Inflammatory macrophage (primary cell): ENCODE data around the gene LIG1.

Experiments
- DNase-seq, 2 donors: peaks; one replicate each; pipeline ENCODE4 v3.0.0-alpha.2; 2020 to 2022

The LIG1 gene

DNA sequence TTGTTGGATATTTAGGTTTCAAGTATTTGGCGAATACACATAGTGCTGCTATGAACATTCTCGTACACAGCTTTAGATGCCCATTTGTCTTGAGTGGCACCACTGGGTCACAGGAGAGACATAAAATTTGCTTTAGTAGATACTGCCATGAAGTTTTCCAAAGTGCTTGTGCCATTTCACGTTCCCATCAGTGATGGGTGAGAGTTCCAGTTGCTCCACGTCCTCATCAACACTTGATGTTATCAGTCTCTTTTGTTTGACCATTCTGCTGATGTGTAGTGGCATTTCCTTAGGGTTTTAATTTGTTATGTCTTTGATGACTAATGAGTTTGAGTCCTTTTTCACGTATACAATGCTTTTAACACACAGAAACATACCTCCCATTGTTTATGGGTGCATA, 11.4 kb upstream of the LIG1 start:
- DNase-seq, result no peak

DNA sequence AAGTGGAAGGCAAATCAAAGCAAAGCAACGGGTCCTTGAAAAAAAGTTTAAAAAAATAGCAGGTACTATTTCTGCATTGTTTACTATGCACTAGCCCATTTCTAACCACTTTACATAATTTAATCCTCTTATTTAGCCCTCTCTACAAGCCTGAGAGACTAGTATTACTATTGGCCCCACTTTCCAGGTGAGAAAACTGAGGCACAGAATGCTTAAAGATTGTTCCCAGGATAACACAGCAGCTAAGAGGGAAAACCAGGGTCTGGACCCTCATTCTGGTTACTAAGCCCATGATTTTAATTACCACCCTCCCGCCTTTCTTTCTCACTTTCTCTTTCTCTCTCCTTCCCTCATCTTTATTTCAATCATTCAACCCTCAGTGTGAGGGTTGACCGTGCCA, 6.1 kb upstream of the LIG1 start:
- no peak for DNase-seq

DNA sequence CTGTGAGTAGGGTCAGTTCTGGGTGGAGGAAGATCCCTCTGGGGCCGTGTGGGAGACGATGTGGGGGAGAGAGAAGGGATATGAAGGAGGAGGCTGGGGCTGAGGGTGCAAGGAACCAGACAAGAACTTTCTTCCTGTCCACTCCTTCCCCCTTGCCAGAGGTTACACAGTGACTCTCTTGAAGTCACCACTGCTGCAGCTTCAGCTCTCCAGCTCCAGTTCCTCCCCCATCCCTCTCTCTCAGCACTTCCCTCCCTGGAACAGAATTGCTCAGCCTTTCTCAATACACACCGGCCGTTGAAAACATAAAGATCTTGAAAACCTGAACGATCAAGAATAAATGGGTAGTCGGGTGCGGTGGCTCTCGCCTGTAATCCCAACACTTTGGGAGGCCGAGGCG, 5.4 kb upstream of the LIG1 start:
- DNase-seq, result no peak

DNA sequence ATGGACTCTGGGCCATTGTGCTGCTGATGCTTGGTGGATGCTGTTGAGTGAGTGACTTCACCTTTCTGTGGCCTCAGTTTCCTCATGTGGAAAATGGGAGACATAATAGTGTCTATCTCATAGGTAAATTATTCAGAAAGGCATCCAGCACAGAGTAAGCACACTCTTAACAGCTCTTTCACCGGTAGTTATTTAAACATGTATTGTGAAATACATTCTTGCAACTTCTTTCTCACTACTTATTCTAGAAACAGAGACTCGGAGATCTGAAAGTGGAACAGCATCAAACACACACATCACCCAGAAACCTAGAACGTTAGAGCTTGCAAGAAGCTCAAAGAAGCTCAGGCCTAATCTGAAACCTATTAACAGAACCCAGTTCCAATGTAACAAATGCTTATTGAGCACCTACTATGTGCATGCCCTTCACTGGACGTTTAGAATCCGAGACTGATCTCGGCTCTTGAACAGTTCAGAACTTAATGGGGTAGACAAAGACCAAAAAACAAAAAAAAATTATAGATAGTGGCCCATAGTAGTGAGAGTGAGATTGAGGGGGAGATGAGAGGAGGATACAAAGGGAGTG, 4.4 kb upstream of the LIG1 start:
- DNase-seq, result no peak

DNA sequence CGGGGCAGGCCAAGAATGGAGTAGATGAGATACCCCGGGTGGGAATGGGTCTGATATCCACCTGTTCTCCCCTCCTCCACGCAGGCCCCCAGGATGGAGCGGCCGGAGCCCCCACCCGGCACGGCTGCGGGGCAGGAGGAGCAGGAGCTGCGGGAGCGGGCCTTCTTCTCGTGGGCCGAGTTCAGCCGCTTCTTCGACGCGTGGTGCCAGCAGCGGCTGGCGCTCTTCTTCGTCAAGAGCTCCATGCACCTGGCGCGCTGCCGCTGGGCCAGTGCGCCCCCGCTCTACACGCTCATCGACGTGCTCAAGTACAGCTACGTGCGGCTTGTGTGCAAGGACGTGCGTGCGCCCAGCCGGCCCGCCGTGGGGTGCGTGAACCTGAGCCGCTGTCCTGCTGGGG, 1.6 kb upstream of the LIG1 start:
- DNase-seq, result no peak

DNA sequence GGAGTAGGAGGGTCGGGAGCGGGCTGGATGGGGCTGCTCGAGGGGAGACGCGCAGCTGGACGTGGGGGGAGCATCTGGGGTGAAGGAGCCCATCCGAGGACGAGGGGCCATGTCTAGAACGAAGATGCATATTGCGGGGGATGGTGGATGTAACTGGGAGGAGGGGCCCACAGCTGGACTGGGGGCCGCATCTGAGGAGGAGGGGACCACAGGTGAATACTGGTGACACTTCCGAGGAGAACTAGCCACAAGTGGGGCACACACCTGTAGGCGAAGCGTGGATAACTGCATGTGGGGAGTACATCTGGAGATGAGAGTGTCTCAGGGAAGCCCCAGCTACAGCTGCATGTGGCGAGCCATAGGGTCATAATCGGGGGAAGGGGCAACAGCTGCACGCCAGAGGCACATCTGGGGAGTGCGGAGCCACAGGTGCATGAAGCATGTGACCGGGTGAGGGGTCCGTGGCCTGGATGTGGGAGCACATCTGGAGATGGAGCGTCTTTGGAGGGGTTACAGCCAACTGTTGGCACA, 738 bp upstream of the LIG1 start:
- DNase-seq, result no peak

DNA sequence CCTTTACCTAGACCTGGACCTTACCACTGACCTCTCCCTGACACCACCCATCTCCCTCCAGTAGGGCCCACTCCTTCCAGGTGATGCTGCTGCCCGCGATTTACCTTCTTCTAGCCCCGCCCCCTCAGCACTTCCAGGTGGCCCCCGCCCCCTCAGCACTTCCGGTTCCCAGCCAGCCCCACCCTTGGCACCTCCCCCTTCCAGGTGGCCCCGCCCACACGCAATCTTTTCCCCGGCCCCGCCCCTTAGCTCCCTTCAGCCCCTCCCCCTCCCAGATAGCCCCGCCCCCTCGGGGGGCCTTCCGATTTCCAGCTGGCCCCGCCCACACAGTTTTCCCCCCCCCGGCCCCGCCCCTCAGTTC, 586 bp downstream of the LIG1 start:
- DNase-seq, result peak; percentile 78 to 86

DNA sequence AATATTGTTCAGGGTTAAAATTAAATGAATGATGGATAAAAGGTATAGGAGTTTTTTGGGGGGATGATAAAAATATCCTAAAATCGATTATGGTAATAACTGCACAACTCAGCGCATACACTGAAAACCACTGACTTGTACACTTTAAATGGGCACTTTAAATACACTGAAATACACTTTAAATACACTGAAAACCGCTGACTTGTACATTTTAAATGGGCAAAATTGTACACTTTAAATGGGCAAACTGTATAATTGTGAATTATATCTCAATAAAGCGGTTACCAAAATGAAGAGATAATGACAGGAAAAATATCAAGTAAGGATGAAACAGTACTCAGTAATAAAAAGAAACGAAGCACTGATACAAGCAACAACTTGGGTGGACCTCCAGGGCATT, 1.5 kb downstream of the LIG1 start:
- no peak for DNase-seq

DNA sequence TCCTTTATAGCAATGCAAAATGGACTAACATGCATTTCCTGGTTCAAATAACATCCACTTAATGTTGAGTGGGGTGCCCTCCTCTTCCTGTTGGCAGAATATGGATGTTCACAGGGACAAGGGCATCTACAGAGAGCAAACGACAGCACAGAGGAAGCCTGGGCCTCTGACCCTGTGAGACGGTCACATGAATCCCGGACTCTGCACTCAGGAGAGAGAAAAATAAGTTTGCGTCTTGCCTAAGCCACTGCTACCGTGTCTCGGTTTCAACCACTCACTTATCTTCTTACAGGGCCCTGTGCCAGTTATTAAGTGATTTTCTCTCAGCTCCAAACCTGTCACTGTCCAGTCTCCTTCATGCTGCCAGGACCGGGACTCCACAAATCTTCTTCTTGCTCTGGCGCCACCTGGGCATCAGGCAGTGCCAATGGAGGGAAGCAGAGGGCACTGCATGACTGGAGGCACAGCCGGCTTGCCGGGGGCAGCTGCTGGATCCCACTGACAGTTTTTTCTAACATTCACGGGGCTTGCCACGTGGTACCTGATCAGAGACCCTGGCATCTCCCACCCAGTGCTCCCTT, 11.8 kb downstream of the LIG1 start:
- DNase-seq, result no peak

DNA sequence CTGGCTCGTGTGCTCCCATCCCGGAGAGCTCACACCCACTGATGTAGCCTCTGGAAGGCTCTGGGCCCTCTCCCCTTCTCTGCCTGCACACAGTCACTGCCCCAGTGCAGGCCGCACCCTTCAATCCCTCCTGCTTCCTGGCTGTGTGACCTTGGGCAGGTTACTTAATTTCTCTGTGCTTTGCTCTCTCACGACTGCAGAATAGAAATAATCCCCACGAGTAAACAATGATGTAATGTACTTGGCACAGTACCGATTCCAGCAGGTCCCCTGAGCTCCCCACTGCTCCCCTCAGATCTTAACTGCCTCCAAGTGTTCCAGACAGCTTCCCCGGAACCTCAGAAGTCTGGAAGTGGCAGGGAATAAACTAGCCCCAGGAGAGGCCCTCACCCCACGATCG, 16.1 kb downstream of the LIG1 start:
- no peak for DNase-seq

DNA sequence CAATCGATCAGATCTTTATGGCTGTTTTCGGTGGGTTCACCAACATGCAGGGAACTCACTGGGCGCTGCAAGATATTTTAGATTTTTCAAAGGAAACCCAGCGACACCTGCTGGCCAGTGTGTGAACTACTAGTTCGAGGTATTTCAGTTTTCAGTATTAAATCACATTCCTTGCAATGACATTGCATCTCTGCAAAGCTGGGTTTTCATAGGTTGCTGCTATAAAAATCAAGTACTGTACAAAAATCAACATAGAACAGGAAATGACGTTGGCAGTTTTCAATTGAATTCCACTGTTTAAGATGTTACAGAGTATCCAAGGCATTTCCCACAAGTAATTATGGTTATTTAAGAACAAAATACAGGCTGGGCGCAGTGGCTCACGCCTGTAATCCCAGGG, 17.6 kb downstream of the LIG1 start:
- DNase-seq, result peak; percentile 70 to 80

DNA sequence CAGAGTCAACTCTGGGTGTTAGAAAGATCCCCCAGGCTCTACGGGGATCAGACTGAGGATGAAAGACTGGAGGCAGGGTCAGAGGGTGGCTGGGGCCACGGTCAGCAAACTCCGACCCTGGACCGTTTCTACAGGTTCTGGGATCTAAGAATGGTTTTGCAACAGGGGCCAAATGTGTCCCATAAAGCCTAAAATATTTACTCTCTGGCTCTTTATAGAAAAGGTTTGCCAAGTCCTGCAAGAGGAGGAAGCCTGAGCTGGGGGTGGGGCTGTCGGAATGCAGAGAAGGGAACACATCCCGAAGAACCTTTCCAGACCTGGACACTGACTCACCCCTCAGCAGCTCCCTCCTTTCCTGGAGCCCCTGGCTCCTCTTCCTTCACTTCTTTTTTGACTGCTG, 20.7 kb downstream of the LIG1 start:
- DNase-seq, result no peak

DNA sequence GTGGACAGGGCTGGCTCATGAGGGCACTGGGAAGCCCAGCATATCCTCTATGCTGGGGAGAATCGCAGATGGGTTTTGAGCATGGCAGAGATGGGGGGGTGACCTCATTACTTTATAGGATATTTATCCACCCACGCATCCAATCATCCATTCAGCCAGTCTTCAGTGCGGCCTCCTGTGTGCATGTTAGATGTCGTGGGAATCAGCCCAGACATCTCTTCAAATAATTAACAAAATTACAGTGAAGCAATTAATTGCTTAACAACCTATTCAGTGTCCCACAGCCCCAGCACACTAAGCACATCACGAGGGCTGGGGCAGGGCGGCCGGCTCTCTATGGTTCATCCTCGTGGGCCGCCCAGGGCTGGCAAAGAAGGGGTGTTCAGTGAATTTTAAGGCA, 21.6 kb downstream of the LIG1 start:
- no peak for DNase-seq

DNA sequence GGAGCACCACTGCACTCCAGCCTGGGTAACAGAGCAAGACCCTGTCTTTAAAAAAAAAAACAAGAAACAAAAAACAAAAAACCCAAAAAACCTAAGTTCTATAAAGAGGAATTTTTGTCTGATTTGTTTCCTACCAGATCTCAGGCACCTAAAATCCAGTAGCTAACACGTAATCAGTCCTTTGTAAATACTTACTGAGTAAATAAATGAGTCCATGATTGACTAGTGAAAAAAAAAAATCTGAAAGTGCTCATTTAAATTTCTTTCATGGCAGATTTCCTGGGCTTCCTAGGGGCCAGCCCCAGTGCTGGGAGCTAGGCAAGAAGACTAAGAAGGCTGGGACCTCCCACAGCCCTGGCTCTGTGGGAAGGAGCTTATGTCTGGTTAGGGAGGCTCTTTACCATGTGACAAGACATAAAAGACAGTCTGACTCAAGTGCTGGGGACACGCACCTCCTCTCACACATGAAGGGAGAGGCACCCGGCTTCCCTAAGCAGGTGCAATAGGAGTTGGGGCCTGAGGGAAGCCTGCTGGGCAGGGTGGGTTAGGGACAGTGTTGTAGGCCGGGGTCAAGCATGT, 22.5 kb downstream of the LIG1 start:
- no peak for DNase-seq

DNA sequence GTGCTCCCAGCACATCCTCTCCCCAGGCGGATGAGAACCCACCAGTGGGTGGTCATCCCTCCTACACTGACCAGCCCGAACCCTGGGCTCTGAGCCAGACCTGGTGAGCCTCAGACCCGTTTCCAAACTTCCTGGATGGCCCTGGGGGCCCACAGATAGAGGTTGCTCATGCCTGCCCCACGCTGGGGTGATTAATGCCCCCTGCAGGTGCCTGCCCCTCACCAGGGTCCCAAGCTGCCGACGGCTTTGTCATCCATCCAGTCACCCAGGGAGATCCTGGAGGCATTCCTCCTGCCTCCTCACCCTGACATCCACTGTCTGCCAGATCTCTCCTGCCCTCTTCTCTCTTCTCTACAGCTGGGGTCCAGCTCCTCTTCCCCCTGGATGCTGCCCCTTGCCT, 31.1 kb downstream of the LIG1 start:
- no peak for DNase-seq

DNA sequence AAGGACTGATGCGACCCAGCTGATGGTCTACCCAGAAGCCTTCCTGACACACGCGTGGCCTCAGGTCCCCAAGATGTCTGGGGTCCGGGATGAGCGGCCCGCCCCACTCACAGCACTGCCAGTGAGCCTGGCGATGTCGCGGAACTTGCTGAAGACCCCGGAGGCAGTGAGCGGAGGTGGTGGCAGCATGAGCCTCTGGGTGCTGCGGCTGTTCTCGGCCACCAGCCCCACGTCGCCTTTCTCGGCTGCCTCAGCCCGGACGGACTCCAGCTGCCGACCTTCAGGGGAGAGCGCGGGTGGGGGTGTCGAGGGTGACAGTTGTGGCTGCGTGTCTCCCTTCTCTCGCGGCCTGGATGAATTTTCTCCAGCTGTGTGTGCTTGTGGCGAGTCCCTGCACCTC, 32.7 kb downstream of the LIG1 start:
- no peak for DNase-seq

DNA sequence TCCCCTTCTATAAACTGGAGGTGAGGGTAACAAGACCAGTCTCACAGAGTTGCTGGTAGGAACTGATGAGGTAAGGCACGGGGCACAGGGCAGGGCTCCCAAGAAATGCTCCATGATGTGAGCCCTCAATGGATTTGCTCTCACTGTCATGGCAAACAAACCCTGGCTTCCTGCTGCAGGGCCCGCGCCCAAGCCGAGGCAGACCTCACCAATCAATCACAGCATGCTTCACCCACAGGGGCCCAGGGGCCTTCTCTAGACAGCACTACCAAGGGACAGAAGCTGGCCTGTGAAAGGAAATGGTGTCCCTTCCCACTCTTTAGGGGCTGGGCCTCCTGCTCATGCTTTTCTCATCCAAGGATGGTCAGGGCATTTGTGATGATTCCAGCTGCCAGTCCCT, 33.6 kb downstream of the LIG1 start:
- no peak for DNase-seq

DNA sequence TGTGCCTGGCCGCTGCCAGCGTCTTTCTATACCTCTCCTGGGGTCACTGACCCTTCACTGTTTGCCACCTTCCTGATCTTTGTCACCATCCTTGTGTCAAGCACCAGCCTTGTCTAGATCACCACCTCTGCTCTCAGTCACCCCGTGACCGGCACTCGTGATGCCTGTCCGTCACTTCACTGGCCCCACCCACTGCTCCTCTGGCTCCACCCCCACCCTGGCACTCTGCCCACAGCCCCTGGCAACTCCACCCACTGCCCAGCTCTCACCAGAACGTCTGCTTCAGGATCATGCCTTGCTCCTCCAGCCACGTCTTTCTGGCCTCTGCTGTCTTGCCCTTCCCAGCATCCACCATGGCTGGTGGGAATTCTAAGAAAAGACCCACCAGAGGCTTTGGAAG, 34.7 kb downstream of the LIG1 start:
- no peak for DNase-seq

DNA sequence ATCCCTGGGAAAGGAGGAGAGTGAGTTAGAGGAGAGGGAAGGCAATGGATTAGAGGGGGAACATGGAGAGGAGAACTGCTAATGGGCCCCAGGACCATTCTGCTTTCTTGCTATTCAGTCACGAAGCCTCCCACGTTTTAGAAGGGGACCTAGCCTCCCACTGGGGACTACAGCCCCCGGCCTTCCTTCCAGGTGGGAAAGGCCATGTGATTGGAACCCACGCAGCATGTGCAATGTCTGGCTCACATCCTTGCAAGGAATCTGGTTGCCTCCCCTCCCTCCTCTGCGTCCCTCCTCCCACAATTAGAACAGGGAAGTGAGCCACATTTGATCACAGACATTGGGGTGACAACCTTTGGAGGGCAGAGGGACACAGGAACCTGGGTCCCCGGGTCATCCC, 37.0 kb downstream of the LIG1 start:
- DNase-seq, result no peak

DNA sequence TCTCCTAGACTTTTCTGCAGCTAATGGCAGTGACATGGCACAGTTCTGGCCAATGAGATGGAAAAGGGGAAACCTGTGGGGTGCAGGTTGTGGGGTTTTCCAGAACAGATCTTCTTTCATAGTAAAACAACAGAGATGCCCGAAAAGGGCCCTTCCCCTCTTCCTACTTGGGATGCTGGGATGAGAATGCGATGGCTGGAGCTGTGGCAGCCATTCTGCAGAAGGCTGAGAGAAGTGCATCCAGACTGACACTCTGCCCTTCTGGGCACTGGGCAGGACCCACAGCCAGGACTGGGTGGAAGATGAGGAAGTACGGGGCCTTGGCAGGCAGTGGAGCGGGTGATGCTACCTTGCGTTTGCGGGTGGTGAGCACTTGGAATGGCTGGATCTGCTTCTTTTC, 42.6 kb downstream of the LIG1 start:
- DNase-seq, result no peak

DNA sequence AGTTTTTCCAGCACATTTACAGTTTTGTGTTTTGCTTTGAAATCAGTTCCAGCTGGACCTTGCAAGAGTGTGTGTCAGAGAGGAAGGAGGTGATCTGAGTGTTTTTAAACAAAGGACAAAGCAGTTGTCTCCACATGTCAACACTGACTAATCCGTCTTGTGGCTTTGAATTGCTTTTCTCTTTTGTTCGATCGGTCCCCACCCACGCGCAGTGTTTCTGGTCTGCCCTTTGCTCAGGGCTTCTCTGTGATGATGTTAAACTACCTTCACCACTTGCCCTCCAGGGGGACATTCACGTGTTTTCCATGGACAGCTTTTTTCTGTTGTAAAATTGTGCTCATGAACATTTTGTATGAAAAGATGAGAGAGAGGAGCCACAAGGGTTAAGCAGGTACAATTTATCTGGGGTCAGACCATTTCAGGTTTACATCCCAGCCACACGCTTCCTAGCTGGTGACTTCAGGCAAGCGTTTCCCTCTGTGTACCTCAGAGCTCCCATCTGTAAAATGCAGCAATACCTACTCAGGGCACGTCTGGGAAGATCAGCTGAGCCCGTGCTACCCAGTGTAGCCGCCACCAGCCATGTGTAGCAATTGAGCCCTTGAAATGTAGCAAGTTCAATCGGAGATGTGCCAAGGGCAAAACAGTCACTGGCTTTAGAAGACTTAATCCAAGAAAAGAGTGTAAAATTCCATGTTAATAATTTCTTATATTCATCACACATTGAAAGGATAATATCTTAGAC, 46.1 kb downstream of the LIG1 start:
- peak in 1 of 2 donors; percentile 31 for DNase-seq

DNA sequence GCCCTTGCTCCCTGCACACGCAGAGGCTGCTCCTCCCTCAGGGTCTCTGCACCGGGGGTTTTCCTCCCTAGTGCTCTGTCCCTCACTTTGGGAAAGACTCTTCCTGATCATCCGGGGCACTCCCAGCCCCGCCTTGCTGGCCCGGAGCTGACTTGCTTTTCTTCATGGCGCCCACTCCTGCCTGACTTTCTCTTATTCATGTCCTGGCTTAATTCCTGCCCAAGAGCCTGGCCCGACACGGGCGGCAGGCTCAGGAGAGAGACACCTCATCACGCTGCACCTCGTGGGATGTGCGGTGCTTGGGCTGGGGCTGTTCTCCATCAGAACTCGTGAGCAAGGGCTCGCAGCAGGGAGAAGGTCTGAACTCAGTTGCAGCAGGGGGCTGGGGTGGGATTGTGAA, 47.7 kb downstream of the LIG1 start:
- no peak for DNase-seq

DNA sequence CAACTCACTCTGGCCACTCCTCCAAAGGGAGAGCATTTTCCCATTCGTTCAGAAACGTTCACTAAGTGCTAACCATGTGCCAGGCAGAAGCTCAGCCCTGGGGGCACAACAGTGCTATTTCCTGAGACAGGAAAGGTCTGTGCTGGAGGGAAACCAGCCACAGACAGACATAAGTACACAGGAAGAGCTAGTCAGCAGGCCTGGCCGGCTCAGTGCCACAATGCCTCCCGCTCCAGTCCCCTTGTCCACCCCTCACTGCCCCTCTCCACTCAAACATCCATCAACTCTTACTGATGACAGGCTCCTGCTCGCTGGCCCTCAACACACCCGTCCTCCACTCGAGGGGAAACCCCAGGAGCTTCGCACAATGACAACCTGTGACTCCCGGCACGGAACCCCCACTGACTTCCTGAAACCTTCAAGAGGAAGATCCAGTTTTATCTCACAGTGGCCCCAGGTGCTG, 48.2 kb downstream of the LIG1 start:
- peak in 1 of 2 donors; percentile 24 for DNase-seq

DNA sequence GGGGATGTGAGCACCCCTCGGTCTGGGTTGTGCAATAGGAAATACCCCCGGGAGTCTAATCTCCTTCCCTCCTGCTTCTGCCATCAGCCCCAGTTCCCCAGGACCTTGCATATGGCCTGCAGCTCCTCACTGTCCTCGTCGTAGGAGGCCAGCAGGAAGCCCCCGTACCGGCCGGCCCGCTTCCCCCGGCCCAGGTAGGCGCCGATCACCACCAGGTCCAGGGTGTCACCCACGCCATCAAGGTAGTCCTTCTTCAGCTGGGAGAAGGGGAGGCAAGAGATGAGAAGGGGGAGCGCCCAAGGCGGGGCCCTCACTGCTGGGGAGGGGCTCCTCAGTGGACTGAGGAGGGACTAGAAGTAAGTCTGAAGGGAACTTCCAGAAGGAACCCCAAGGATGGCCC, 49.1 kb downstream of the LIG1 start:
- no peak for DNase-seq
